Posterior cingulate gyrus (tissue), 11 donors: ENCODE results near the gene PATL1.

Experiments used
- DNase-seq, 10 donors: peaks; one replicate each; pipeline versions ENCODE4 v3.0.0 to v3.0.0-alpha.2; 2020 to 2021; ENCODE audit warnings: mixed read lengths in 3 of 10
- intact Hi-C: fragments of 100-400 bp; cut with DNase I; formaldehyde crosslinking; loops from one replicate; pipeline ENCODE4 v1.15.1; 2023

The PATL1 gene

DNA sequence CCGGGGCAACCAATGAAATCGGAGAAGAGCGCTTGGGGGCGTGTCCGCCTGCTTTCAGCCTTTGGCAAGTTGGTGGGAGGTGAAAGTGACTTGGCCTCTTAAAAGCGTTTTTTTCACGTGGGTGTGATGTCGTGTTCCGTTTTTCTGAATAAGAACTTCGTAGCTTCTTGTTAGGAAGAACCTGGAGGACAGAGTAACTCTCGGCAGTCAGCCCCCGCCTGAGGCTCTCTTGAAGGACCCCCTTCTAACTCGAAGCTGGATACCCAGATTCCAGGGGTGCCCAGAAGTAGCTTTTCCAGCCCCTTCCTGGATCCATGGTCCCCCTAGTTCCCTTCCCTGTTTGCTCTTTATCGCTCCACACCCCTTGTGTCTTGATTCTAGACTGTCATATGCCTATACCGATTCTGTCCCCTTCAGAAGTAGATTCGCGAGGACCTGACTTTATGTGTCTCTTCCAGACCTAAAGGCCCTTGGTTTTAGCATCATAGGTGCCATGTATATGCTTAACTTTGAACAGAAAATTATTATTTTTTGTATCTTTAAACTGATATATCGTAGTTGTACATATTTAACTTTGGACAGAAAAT is 52.3 kb downstream of the PATL1 start:
- DNase-seq: peak in 1 of 10 donors; percentile 99
- intact Hi-C loops: loop anchor here (1.0 to 10.0 kb wide), 3 partner anchors 53 to 138 kb away; partner anchors contain the start of genes PATL1 and STX3

DNA sequence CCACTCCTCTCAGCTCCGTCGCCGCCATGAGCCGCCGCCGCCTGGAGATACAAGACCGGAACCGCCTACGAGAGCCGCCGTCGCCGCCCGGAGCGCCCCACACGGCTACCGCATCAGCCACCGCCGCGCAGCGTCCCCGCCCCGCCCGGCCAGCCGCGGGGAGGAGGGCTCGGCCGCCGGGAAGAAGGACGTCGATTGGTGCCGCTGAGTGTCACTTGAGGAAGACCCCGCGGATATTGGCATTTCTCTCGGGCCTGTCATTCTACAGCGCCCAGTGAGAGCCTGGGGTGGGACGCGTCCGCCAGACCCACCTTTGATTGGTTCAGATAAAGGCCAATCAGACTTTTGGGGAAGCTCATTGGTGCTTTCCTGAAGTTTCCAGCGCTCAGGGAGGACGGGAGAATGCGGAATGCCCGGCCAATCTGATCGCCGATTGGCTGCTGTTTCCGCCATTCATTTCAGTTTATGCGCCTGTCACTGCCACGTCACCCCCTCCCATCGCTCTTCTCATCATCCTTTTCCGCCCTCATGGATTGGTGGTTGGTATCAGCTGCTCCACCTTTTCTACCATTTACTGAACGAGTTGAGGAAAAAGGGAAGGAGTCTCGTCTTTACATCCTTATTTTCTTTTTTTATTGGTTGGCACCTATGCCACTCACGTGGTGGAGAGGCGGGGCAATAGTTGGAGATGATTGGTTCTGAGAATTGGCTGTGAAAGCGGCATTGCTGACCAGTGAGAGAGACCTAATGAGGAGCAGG is 53.0 kb downstream of the PATL1 start, which contains the start of gene OSBP:
TSS of gene OSBP (minus strand) at position 138 of the 759 bp plus-strand sequence. CDS start at position 28, 110 bp downstream.
- intact Hi-C loops: loop anchor here (1.0 to 10.0 kb wide), 3 partner anchors 53 to 139 kb away; partner anchors contain the start of genes PATL1 and STX3
- peak; percentile 98 to 100 (median 100) for DNase-seq

DNA sequence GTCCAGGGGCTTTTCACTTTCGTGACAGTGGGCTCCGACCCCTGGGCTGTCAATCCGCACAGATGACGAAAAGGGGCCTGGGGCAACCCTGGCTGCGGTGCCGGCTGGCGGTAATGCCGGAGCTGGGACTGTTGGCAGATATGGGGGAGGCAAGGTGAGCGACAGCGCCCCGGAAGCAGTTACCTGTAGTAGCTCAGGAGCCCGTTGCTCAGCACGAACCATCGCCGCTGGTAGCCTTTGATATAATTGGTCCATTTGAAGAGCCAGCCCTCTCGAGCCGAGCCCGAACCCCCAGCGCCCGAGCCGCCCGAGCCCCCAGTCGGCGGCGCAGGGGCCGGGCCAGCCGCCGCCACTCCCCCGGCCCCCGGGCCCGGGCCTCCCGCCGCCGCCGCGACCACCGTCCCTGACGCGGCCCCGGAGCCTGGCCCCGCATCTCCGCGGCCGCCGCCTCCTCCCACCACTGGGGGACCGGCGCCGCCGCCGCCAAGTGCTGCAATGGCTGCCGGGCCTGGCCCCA is 53.7 kb downstream of the PATL1 start:
- intact Hi-C loops: loop anchor here (10.0 kb wide), 1 partner anchor 140 kb away; the partner anchor contains the start of gene STX3
- DNase-seq: peak in 9 of 10 donors; percentile 20 to 88 (median 29)

DNA sequence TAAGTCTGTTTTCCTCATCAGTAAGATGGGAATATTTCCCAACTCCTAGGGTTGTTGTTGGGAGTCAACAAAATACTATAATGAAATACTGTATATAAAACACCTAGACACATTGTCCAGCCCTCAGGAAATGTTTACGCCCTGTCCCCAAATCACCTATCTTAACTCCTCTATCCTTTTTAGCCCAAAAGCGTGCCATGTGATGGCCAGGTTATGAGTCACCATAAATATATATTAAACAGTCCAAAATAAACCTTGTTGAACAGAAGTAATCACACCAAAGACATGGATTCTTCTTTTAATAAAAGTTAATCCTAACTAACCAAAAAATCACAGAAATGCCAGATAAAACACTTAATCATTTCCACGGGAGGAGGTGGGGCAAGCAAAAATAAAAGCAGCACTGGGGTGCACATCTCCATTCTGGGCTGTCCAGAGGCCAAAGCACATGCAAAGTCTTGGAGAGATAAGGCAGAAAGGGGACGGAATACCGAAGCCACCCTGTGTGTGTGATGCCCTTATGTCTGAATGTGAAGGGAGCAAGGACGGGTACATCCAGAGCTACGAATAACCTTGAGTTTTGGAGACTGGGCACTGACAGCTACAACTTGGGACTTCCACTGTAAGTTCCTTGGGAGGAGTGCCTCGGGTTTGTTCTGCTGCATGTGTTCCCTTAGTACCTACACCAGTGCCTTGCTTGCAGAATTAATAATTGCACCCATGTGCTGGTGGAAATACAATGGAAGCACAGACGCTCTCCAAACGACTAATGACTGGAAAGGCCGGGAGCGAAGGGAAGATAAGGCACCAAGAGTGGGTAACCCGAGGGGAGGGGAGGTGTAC is 54.3 kb downstream of the PATL1 start:
- intact Hi-C loops: loop anchor here (10.0 kb wide), 1 partner anchor 140 kb away; the partner anchor contains the start of gene STX3
- DNase-seq: no peak

DNA sequence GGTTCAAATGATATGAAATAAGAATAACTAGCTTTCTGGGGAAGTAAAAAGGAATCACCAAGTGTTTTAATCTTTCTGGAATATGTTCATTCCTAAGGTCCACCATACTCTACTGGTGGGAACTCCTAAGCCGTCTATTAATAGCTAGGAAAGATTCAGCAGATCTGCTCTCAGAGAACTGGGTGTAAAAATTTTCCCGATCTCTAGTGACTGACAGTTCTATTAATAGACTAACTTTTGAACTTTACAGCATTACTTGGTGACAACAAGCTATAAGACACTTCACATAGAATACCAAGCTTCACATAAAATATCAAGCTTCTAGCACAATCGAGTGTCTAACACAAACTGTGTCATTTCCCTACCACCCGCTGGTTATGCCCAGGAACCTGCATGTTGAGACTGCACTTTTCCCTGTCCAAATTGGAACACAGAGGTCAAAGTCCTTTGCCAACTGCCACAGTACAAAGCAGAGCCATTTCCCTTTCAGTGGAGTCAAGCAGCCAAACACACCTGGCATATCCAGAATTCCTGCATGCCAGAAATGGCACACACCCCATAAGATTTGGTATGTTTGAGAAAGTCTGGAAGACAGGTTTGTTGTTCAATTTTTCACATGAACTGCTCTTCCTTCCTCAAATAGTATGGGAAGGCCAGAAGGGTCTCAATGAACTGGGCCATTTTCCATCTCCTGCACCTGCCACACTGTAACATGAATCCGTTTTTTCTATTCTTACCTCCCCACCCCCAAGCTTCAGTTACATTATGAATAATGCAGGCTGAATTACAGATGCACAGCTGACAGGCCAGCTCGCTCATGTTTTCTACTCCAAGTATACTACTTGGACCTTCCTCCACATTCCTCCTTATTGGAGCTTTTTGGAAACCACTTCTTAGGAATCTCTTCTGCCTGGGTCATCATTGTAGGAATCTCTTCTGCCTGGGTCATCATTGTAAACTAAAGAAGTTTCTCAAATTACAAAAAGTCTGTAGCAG is 57.0 kb downstream of the PATL1 start:
- no peak for DNase-seq
- intact Hi-C loops: loop anchor here (10.0 kb wide), 1 partner anchor 143 kb away; the partner anchor contains the start of gene STX3

DNA sequence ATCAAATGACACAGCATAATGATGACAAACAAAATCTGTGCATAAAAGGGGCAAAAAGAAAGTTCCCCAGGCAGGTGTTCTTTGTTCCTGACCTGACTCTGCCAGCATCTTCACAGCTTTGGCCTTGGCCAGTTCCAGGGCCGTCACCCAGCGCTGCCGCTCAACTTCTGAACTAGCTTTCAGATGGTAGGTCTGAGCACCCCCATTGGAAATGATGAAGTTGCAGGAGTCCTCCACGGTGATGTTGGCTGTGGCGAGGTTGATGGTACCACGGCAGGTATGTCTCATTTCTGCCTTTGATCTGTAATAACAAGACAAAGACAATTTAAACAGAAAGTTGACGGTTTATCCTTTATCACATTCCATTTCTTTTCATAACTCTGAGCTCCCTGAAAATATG is 58.5 kb downstream of the PATL1 start:
- intact Hi-C loops: loop anchor here (10.0 kb wide), 1 partner anchor 145 kb away; the partner anchor contains the start of gene STX3
- DNase-seq: no peak

DNA sequence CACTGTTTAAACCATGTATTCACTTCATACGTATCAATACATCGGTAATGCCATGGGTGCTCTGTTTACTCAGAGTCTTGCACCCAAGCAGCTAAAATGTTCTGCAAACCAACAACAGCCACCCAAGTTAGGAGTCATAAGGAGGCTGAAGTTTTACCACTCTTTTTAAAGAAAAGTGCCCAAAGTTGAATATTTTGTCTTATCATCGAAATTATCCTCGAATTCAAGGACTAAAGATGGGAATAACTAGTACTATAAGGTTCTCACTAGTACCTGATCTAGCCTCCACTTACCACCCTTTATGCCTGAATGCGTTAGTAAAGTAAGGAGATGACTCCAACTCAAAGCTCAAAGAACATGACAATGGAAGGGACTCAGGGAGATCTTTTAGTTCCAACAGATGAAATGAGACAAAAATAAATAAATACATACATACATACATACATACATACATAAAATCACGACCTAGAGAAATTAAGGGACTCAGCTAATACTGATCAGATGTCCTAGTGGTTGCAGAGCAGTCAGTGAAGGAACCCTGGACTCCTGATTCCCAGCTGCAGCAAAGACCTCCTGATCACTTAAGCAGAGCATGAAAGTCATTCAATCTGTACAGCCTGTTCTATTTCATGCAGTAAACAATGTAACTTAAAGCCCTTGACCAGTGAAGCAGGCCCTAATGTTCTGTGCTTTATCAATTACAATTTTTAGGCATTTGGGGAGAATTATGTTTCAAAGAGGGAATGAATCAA is 61.0 kb downstream of the PATL1 start:
- intact Hi-C loops: no loop called here
- DNase-seq: no peak

DNA sequence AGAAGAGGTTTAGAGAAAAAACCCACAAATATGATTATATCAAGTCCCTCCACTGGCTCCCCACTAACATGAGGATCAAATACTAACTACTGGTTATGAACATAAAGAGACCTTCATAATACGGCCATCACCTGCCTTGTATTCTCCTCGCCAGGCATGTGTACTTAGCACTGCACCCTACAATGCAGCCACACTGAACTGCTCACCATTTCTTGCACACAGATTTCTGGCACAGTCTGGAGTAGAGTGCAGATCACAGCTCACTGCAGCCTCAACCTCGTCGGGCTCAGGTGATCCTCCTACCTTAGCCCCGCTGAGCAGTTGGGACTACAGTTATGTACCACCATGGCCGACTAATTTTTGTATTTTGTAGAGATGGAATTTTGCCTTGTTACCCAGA is 66.4 kb downstream of the PATL1 start:
- no peak for DNase-seq
- intact Hi-C loops: no loop called here

DNA sequence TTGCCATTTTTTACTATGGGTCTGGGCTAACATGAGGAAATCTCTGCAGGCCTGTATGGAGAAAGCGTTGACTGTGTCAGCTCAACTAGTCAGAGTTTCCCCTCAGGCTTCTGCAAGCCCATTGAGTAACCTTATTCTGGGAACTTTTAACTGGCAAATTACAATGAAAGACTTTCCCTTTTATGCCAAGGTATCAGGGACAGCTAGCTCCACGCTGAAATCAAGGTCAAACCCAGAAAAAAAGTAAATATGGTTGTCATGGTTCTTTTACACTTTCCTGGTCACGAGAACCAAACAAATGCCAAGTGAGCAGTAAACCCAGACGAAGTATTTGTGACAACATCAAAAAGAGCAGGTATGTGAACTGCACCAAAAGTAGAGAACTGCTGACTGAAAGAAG is 67.0 kb downstream of the PATL1 start:
- intact Hi-C loops: no loop called here
- DNase-seq: no peak

DNA sequence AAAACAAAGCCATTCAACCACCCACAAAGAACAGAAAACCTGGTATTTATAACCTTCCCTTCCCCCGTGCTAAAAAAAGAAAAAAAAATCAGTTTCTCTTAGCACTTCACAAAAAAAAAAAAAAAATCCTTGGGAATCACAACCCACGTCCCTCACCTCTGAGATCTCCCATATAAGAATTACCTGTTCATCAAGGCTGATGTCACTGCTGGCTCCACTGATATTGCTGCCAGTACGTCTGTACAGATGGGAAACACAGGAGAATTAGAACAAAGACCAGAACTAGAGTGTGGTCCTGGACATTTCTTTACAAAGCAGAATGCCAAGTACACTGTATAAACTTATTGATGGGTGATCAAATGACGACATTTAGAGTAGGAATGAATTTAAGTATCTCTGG is 68.2 kb downstream of the PATL1 start:
- DNase-seq: no peak
- intact Hi-C loops: no loop called here

DNA sequence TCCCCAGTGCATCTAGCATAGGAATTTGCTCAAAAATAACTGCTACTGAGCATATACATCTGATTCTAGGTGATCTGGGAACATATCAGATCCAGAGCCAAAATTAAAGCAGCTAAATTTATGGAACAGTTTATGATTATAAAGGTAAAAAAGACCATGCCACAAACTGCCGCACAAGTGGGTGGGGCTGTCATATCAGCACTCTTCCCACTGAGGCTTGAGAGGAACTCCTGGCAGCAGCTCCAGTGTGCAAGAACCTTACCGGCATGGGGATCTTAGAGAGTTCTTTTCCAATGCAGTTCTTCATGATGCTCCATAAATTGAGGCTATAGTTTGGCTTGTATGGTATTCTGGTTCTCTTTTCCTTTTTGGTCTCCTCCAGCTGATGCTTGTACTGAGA is 68.6 kb downstream of the PATL1 start:
- intact Hi-C loops: no loop called here
- peak in 1 of 10 donors; percentile 27 for DNase-seq

DNA sequence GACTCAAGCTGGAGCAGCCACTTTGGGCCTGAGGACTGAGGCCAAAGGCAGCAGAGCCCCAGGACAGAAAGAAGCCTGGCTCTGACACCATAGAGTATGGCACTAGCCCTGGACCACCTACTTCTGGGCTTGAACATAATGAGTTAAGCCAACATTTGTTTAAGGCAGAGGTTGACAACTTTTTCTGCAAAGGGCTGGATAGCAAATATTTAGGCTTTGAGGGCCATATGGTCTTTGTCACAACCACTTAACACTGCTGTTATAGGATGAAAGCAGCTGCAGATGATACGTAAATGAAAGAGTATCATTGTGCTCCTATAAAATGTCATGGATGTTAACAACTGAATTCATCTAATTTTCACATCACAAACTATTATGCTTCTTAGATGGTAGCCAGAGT is 69.9 kb downstream of the PATL1 start:
- intact Hi-C loops: no loop called here
- no peak for DNase-seq
